ENCODE results near the gene POLR1G. TPM values are rescaled to one million over a fixed set of nuclear protein-coding genes. Genes with fewer than 3 reads are reported as not detected.

The POLR1G gene
- total RNA-seq, 1 experiment from 2014 or later, result 30.5 TPM

DNA sequence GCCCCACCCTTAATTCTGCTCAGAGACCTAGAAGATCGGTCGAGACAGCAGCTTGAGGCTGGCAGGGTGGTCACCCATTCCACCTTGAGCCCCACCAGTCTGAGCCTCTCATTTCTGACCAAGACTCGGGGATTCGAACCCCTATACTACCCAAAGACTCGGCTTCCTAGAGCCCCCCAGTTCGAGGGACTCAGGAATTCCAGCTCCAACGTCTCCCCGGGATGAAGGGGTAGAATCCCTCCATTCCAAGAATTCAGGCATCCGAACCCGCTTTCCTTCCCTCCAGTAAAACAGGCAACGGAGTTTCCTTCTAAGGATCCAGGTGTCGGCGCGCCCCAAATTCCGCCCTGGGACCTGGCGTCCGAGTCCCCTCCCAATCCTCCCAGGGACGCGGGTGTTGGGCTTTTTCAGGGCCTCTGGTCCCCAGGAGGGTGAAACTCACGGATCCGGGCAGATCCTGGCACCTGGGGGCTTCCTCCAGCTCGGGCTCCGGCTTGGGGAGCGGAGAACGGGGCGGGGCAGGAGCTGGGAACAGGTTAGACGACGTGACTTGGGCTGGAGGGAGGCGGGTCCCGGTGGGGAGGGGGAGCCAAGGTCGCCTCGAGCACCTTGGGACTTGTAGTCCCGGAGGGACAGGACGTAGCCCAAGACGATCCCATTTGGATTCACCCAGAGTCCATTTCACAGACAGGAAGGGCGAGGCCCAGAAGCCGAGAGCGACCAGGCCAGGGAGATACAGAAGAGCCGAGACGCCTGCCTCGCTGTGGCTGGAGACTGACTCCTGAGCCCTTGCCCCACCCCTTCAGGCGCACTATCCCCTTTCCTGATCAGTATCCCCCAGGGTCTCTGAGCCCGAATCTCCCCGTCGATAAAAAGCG is 1.6 kb upstream of the POLR1G start, which contains the start of gene PPP1R13L (continued):
- TF ChIP-seq TCF7L2 (IDR thresholded peaks at IDR 0.05; ENCODE audit: borderline replicate concordance, extremely low read depth, insufficient read depth, insufficient read length), result peak; percentile 72
- no peak for TF ChIP-seq RAD21 (IDR thresholded peaks at IDR 0.05; ENCODE audit: low read depth)
- peak; percentile 60; the same call in 1 of the 2 replicates for TF ChIP-seq CBX3 (IDR thresholded peaks at IDR 0.05; ENCODE audit: low read depth)
- no peak; the same call in 1 of the 2 replicates for TF ChIP-seq ELF1 (IDR thresholded peaks at IDR 0.05; ENCODE audit: borderline replicate concordance, low read depth)
- no peak for TF ChIP-seq CEBPB (IDR thresholded peaks at IDR 0.05; ENCODE audit: low read depth)

DNA sequence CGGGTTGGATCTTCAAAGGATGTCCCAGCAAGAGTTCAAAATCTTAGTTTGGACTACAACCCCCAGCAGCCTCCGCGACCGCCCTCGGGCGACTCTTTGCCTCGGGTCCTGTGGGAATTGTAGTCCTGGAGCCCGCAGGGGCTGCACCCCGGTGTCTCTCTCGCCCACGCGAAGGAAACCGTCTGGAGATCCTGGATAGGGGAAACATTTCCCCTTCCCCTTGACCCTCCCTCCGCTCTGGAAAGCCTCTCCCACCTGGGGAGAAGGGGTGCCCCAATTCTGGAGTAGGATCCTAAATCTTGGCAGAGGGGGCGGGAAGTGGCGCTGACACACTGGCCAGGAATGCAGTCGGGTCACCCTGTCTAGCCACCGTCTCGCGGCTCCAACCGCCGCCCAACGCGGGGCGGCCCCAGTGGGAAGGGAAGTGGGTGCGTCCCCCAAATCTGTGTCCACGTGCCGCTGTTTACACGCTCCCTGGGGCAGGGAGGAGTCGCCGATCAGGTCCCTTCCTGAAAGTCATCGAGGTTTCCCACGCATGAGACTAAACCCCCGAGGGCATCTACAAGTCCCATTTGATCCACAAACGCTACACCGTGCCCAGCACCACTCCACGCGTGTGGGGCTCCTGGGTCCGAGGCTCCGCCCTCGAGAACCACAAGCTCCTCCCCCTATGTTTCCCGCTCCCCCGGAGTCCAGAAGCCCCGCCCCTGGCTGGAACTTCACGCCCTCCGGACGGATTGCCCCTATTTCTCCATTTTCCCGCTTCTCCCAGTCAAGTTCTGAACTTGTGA is 814 bp upstream of the POLR1G start:
- Histone ChIP-seq H3K4me3 (replicated peaks in 1 of 2; ENCODE audit: low read depth in 1 of 2, low read length in 2 of 2) (peak overlapping the region; percentile 83 to 99), H3K4me1 (ENCODE audit: control insufficient read depth in 1 of 2, insufficient read depth in 2 of 2, low read length in 2 of 2) (peaks cover 19 to 53% of the 10 kb centered on the region in 2 experiments), H3K27me3 (ENCODE audit: insufficient read depth, low read length) (no peaks in the 10 kb centered on the region), H3K4me2 (ENCODE audit: low read length) (peak overlapping the region; percentile 78), H3K9me3 (ENCODE audit: control insufficient read depth in 1 of 2, insufficient read depth in 1 of 2, low read depth in 1 of 2, low read length in 2 of 2) (no peaks in the 10 kb centered on the region), H3K27ac (ENCODE audit: low read depth, low read length) (peak overlapping the region; percentile 87), H3K9me2 (ENCODE audit: insufficient read depth) (no peaks in the 10 kb centered on the region), H4K20me1 (ENCODE audit: insufficient read depth) (no peaks in the 10 kb centered on the region), H3K79me2 (ENCODE audit: insufficient read depth, low read length) (peaks cover 68% of the 10 kb centered on the region), H3K36me3 (ENCODE audit: control insufficient read depth in 1 of 2, insufficient read depth in 2 of 2, low read length in 2 of 2) (peaks cover 0 to 11% of the 10 kb centered on the region in 2 experiments; a peak in 1 of 4 replicates), H2AFZ (ENCODE audit: low read depth, low read length, poor library complexity, severe bottlenecking) (peak overlapping the region; percentile 24), H3K9ac (ENCODE audit: low read length) (peak overlapping the region; percentile 79)
- ATAC-seq (peak; percentile 64), DNase-seq (ENCODE audit: low read depth, low spot score) (peak; percentile 92)
- POLR2A ChIA-PET, result interaction anchor here (0.6 to 1.0 kb wide), 4 partner anchors 11 to 73 kb away, joined by 4 to 10 read pairs (median 4); partner anchors contain the start of gene FOSB
- RAD21 ChIA-PET (ENCODE audit: low non-redundant PET in 1 of 2, low total read pairs in 2 of 2, uncharacterized antibody in 2 of 2, unreplicated experiment in 2 of 2), result interaction anchor here in 1 of 2 experiments (1.0 kb wide), 1 partner anchor 73 kb away, joined by 4 read pairs; no protein-coding TSS in a partner anchor
- BruUV-seq (replicated peaks), result no TSS peak
- CTCF ChIA-PET, result interaction anchor here (1.0 to 1.8 kb wide), 4 partner anchors 11 to 80 kb away, joined by 3 to 22 read pairs (median 6); no protein-coding TSS in a partner anchor
- intact Hi-C loops (cut with micrococcal nuclease), result loop anchor here (1.0 kb wide), 2 partner anchors 18 to 73 kb away; partner anchors contain the start of gene ERCC1
- no peak for TF ChIP-seq CEBPB (IDR thresholded peaks at IDR 0.05; ENCODE audit: low read depth)
- TF ChIP-seq, protein P1, sequence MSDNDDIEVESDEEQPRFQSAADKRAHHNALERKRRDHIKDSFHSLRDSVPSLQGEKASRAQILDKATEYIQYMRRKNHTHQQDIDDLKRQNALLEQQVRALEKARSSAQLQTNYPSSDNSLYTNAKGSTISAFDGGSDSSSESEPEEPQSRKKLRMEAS (IDR thresholded peaks at IDR 0.05), result no peak
- TF ChIP-seq SRF (IDR thresholded peaks at IDR 0.05; ENCODE audit: low read depth), result no peak
- TF ChIP-seq, protein P2, sequence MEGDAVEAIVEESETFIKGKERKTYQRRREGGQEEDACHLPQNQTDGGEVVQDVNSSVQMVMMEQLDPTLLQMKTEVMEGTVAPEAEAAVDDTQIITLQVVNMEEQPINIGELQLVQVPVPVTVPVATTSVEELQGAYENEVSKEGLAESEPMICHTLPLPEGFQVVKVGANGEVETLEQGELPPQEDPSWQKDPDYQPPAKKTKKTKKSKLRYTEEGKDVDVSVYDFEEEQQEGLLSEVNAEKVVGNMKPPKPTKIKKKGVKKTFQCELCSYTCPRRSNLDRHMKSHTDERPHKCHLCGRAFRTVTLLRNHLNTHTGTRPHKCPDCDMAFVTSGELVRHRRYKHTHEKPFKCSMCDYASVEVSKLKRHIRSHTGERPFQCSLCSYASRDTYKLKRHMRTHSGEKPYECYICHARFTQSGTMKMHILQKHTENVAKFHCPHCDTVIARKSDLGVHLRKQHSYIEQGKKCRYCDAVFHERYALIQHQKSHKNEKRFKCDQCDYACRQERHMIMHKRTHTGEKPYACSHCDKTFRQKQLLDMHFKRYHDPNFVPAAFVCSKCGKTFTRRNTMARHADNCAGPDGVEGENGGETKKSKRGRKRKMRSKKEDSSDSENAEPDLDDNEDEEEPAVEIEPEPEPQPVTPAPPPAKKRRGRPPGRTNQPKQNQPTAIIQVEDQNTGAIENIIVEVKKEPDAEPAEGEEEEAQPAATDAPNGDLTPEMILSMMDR (IDR thresholded peaks at IDR 0.05 in 2 of 3, conservative IDR thresholded peaks at IDR 0.05 in 1 of 3; ENCODE audit: borderline replicate concordance in 1 of 3, insufficient read depth in 1 of 3, low read depth in 2 of 3, low read length in 2 of 3), result no peak
- TF ChIP-seq POLR2AphosphoS5 (IDR thresholded peaks at IDR 0.05; ENCODE audit: low read depth, low read length), result no peak; the same call in 1 of the 2 replicates
- no peak for TF ChIP-seq TCF7L2 (IDR thresholded peaks at IDR 0.05; ENCODE audit: borderline replicate concordance, extremely low read depth, insufficient read depth, insufficient read length)
- TF ChIP-seq JUND (IDR thresholded peaks at IDR 0.05), result peak; percentile 77
- no peak; the same call in none of the 2 replicates for TF ChIP-seq SP1 (IDR thresholded peaks at IDR 0.05; ENCODE audit: low read depth)
- no peak for TF ChIP-seq ZNF274 (IDR thresholded peaks at IDR 0.05; ENCODE audit: low read depth, low read length)
- TF ChIP-seq EGR1 (IDR thresholded peaks at IDR 0.05; ENCODE audit: low read depth), result peak; percentile 93
- TF ChIP-seq CBX3 (IDR thresholded peaks at IDR 0.05; ENCODE audit: low read depth), result no peak; the same call in 1 of the 2 replicates
- TF ChIP-seq FOSL1 (IDR thresholded peaks at IDR 0.05; ENCODE audit: low read depth), result peak; percentile 89
- peak; percentile 34 for TF ChIP-seq YY1 (IDR thresholded peaks at IDR 0.05; ENCODE audit: extremely low read depth, insufficient replicate concordance, low read depth, low read length)
- TF ChIP-seq POLR2A (IDR thresholded peaks at IDR 0.05; ENCODE audit: borderline replicate concordance, extremely low read depth, insufficient read depth, insufficient read length), result peak; percentile 42
- no peak for TF ChIP-seq RAD21 (IDR thresholded peaks at IDR 0.05; ENCODE audit: low read depth)
- TF ChIP-seq, protein P3, sequence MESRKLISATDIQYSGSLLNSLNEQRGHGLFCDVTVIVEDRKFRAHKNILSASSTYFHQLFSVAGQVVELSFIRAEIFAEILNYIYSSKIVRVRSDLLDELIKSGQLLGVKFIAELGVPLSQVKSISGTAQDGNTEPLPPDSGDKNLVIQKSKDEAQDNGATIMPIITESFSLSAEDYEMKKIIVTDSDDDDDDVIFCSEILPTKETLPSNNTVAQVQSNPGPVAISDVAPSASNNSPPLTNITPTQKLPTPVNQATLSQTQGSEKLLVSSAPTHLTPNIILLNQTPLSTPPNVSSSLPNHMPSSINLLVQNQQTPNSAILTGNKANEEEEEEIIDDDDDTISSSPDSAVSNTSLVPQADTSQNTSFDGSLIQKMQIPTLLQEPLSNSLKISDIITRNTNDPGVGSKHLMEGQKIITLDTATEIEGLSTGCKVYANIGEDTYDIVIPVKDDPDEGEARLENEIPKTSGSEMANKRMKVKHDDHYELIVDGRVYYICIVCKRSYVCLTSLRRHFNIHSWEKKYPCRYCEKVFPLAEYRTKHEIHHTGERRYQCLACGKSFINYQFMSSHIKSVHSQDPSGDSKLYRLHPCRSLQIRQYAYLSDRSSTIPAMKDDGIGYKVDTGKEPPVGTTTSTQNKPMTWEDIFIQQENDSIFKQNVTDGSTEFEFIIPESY (IDR thresholded peaks at IDR 0.05; ENCODE audit: extremely low read depth, insufficient replicate concordance, low read length), result no peak

Measured in HCT116 (cell line).